NCI-H2029 treated with DMSO at 0.1 percent for 48 hours (cell line): ENCODE measurements around the gene PRR23E.

Experiments
- DNase-seq: peaks from one replicate; lab custom pipeline; 2025; lab: John Stamatoyannopoulos, UW

Gene PRR23E

GRCh38 chr3:127185268-127185667 is 7.7 kb upstream of the PRR23E start:
- no peak for DNase-seq

GRCh38 chr3:127185962-127186674 is 6.8 kb upstream of the PRR23E start:
- no peak for DNase-seq

- no peak for DNase-seq
Measured at GRCh38 chr3:127187316-127187715, 5.6 kb upstream of the PRR23E start.

- DNase-seq, result no peak
Measured at GRCh38 chr3:127193341-127193740, 410 bp downstream of the PRR23E start.

- DNase-seq, result no peak
Measured at GRCh38 chr3:127193775-127194174, 844 bp downstream of the PRR23E start.

GRCh38 chr3:127194601-127195187 is 1.8 kb downstream of the PRR23E start:
- DNase-seq, result no peak

- DNase-seq, result no peak
Measured at GRCh38 chr3:127195417-127195816, 2.5 kb downstream of the PRR23E start.

GRCh38 chr3:127196002-127196401 is 3.1 kb downstream of the PRR23E start:
- DNase-seq, result no peak

GRCh38 chr3:127196466-127197299 is 3.8 kb downstream of the PRR23E start:
- DNase-seq, result no peak

GRCh38 chr3:127197300-127198189 is 4.6 kb downstream of the PRR23E start:
- no peak for DNase-seq

- DNase-seq, result no peak
Measured at GRCh38 chr3:127200086-127200691, 7.3 kb downstream of the PRR23E start.

- no peak for DNase-seq
Measured at GRCh38 chr3:127203024-127203423, 10.1 kb downstream of the PRR23E start.

- DNase-seq, result no peak
Measured at GRCh38 chr3:127204841-127205582, 12.1 kb downstream of the PRR23E start.

GRCh38 chr3:127206154-127206553 is 13.2 kb downstream of the PRR23E start:
- no peak for DNase-seq

- no peak for DNase-seq
Measured at GRCh38 chr3:127206611-127207516, 13.9 kb downstream of the PRR23E start.

GRCh38 chr3:127207727-127208482 is 15.0 kb downstream of the PRR23E start:
- DNase-seq, result no peak

- no peak for DNase-seq
Measured at GRCh38 chr3:127208483-127209100, 15.7 kb downstream of the PRR23E start.

GRCh38 chr3:127209155-127209839 is 16.4 kb downstream of the PRR23E start:
- no peak for DNase-seq
